GM12874 (cell line): ENCODE data around the gene DTNB.

Experiments
- TF ChIP-seq, protein P1 (sequence below): IDR thresholded peaks from 2 replicates; pipeline ENCODE4 v1.5.1; 2011; ENCODE audit warnings: low read depth, mild to moderate bottlenecking, control low read depth, low read length, moderate library complexity; ENCODE audit not compliant: insufficient read depth

The DTNB gene

DNA sequence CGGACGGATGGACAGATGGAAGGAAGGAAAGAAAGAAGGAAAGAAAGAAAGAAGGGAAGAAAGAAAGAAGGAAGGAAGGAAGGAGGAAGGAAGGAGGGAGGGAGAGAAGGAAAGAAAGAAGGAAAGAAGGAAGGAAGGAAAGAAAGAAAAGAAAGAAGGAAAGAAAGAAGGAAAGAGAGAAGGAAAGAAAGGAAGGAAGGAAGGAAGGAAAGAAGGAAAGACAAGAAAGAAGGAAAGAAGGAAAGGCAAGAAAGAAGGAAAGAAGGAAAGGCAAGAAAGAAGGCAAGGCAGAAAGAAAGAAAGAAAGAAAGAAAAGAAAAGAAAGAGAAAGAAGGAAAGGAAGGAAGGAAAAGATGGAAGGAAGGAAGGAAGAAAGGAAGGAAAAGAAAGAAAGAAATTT lies 169.1 kb downstream of the DTNB start:
- TF ChIP-seq, protein P1, sequence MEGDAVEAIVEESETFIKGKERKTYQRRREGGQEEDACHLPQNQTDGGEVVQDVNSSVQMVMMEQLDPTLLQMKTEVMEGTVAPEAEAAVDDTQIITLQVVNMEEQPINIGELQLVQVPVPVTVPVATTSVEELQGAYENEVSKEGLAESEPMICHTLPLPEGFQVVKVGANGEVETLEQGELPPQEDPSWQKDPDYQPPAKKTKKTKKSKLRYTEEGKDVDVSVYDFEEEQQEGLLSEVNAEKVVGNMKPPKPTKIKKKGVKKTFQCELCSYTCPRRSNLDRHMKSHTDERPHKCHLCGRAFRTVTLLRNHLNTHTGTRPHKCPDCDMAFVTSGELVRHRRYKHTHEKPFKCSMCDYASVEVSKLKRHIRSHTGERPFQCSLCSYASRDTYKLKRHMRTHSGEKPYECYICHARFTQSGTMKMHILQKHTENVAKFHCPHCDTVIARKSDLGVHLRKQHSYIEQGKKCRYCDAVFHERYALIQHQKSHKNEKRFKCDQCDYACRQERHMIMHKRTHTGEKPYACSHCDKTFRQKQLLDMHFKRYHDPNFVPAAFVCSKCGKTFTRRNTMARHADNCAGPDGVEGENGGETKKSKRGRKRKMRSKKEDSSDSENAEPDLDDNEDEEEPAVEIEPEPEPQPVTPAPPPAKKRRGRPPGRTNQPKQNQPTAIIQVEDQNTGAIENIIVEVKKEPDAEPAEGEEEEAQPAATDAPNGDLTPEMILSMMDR, result no peak

DNA sequence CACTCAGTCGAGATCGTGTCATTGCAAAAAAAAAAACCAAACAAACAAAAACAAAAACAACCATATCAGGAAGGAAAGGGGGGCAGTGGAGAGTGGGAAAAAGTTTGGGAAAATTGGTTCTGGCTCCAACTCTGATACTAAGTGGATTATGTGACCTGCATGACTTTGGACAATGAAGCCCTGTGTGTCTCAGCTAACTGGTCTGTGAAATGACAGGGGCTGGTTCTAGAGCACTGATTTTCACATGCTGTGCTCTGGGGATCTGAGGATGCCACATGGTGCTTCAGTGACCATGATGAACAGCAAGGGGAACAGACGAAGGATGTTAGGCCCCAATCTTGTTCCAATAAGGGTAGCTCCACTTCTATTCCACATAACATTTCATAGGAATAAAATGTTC lies 174.2 kb downstream of the DTNB start:
- TF ChIP-seq, protein P1, result no peak

DNA sequence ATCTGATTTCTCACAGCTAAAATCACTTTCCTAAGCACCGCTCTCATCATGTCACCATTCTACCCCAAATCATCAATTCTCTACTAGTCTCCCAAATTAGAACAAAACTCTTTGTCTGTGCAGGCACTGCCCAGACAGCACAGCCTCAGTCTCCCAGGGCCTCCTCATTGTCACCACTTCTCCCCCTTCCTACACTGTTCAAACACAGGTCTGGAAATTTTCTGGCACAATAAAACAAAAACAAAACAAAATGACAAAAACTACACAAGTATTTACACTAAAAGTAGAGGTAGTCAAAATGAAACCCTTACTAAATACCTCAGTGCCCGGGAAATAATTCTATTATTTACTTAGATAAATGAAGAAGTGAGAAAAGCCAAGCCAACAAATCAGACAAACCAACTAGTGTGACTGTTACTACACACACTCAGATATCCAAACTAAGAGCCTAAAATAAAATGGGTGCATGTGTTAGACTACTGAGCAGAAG lies 175.4 kb downstream of the DTNB start:
- TF ChIP-seq, protein P1, result no peak

DNA sequence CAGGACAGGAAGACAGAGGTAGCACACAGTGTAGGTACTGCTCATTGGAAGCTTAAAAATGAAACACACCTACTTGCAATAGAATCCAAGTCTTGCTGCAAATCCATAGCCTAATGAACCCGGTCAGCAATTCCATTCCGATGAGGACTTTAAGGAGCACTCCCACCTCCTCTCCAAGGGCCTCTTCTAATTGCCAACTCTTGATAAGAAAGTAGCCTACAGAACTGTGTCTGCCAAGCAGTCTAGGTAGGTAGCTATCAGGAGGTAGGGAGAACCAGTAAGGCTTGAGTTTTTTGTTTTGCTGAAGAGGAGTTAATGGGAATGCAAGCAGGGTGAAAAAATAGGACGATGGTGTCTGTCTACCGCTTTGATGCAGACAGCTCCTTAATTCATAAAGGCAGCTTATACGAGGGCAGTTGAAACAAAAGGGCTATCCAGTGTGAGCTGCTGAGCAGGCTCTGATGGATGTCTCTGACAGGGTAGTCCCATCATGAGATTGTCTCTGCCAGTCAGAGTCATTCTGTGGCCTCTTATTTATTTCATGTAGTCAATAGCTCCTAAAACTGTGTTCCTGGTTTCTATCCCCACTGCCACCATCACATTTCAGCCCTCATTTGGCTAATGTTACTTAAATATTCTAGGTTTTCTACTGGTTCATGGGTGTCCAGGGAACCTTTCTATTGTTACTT lies 176.0 kb downstream of the DTNB start:
- TF ChIP-seq, protein P1, result no peak

DNA sequence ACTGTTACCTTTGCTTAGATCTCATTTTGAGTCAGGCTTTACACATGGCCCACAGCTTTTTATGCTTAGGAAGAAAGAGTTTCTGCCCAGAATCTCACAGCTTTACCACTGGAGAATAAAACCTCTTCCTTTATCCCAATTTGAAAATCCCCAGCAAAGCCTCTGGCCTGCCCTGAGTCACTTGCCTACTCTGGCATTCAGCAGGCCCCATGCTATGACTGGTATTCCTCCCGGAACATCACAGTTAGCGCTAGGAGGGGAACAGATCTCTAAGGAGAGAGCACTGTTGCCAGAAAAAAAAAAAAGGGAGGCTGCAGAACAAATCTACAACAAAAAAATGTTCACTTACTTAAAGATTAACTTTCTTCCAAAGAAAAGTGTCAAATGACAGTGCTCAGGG lies 178.8 kb downstream of the DTNB start:
- TF ChIP-seq, protein P1, result no peak

DNA sequence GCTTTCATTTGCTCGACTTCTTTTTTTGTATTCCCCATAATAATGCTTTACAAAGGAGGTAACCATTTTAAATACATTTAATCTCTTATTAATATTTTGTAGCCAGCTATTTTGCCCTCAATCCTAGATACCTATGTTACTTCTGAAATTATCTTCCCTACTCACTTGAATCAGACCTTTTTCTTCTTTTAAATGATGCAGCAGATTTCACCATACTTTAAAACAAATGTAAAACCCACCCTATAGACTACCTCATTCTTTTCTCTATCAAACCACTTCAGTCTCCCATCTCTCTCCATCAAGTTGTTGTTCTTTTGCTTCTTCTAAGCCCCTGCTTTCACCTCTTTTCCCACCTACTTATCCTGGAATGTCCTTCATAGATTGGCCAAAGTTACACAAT lies 180.2 kb downstream of the DTNB start:
- TF ChIP-seq, protein P1, result no peak

DNA sequence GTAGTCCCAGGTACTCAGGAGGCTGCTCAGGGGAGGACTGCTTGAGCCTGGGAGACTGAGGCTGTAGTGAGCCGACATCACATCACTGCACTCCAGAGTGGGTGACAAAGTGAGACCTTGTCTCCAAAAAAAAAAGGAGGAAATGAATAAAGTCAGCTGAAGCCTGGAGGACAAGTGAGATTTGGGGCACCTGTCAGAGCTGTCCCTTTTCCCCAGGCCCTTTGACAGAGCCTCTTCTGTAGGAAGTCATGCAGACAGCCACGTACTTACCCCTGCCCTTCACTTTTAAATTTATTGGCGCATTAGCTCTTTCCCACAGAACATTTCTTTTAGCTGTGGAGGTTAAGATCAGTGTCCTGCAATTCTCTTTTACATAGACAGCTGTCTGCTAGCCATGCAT lies 180.7 kb downstream of the DTNB start:
- TF ChIP-seq, protein P1, result no peak
